GM12891 (cell line): ENCODE results near the gene APOBEC3A.

Experiments
- POLR2AphosphoS5 ChIP-seq: IDR thresholded peaks from 2 replicates; pipeline ENCODE4 v1.6.1; 2011; ENCODE audit warnings: low read depth, low read length, control low read depth
- SPI1 ChIP-seq: IDR thresholded peaks from 2 replicates; pipeline ENCODE4 v1.6.1; 2011; ENCODE audit warnings: low read depth, low read length, control low read depth

DNA sequence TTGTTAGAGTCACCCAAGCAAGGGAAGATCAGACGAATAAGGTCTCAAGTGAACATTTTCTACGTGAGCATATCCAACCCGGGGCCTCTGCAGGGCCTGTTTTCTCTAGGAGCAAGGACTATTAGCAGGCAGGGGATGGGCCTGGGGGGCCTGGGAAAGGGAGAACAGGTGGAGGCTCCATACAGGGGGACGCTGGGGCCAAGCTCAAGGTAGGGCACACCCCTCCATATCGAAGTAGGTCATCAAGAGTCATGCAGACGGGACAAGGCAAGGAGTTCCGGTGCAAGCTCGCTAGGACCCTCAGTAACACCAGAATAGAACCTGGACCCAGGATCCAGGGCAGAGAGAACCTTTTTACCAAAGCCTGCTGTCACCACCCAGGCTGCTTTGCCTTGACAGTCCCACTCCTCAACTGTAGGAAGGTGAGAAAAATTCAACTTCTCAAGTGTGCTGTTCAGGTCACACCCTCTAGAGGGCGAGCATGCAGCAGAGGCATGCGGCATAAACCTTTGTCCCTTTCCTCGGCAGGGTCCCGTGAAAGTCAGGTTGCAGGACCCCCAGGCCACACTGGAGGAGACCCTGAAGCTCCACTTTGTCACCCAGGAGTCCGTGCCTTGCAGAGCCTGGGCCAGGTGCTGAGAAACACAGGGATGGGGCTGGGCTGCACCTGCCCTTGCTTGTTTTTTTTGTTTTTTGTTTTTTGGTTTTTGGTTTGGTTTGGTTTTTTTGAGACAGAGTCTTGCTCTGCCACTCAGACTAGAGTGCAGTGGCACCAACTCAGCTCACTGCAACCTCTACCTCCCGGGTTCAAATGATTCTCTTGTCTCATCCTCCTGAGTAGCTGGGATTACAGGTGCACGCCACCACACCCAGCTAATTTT lies 16.1 kb downstream of the APOBEC3A start:
- TF ChIP-seq SPI1 (no peak), POLR2AphosphoS5 (no peak)
